K562 (cell line): ENCODE data around the gene GPR37L1. TPM values are rescaled to one million over a fixed set of nuclear protein-coding genes. Genes with fewer than 3 reads are reported as not detected.

Experiments used
- ARHGAP35 ChIP-seq: fragments of 450-650 bp; IDR thresholded peaks from 2 replicates; pipeline ENCODE4 v1.6.1; 2018; ENCODE audit not compliant: partially characterized antibody
- BCL6 ChIP-seq: fragments of 250-450 bp; sonication (Bioruptor Pico); IDR thresholded peaks from 2 replicates; pipeline ENCODE4 v1.4.0; 2020
- BRF2 ChIP-seq: IDR thresholded peaks from 3 replicates; pipeline ENCODE4 v1.6.1; 2011; ENCODE audit warnings: borderline replicate concordance, mild to moderate bottlenecking; ENCODE audit not compliant: insufficient read length, insufficient read depth
- CBFA2T2 ChIP-seq: fragments of 450-650 bp; conservative IDR thresholded peaks from 2 replicates; pipeline ENCODE4 v1.6.1; 2017; ENCODE audit warnings: mild to moderate bottlenecking
- CBFA2T3 ChIP-seq: fragments of 450-650 bp; IDR thresholded peaks from 2 replicates; pipeline ENCODE4 v1.6.1; 2017
- CBX5 ChIP-seq: IDR thresholded peaks from 2 replicates; pipeline ENCODE4 v1.6.1; 2014; ENCODE audit warnings: low read depth, borderline replicate concordance
- CHD2 ChIP-seq: IDR thresholded peaks from 2 replicates; pipeline ENCODE4 v1.6.1; 2011; ENCODE audit warnings: low read depth, low read length
- DIDO1 ChIP-seq: fragments of 450-650 bp; IDR thresholded peaks from 2 replicates; pipeline ENCODE4 v1.6.1; 2016; ENCODE audit warnings: low read depth, missing biosample characterization, missing genetic modification characterization
- E2F5 ChIP-seq: sonication (generic); formaldehyde crosslinking; IDR thresholded peaks from 2 replicates; pipeline ENCODE4 v1.8.0; 2022; ENCODE audit warnings: mild to moderate bottlenecking, missing genetic modification reagents
- EP300 ChIP-seq: IDR thresholded peaks from 2 replicates; pipeline ENCODE4 v1.6.1; 2012; ENCODE audit warnings: low read length, improper control_type of control experiment
- HIVEP1 ChIP-seq: fragments of 250-450 bp; sonication (Bioruptor Pico); IDR thresholded peaks from 2 replicates; pipeline ENCODE4 v1.4.0; 2020; ENCODE audit warnings: mild to moderate bottlenecking
- KAT8 ChIP-seq: fragments of 450-650 bp; IDR thresholded peaks from 2 replicates; pipeline ENCODE4 v1.6.1; 2016; ENCODE audit warnings: low read depth, mild to moderate bottlenecking
- KLF6 ChIP-seq: fragments of 250-450 bp; sonication (Bioruptor Pico); IDR thresholded peaks from 2 replicates; pipeline ENCODE4 v1.4.0; 2020; ENCODE audit warnings: mild to moderate bottlenecking, moderate library complexity, borderline replicate concordance
- PHF8 ChIP-seq: fragments of 200-600 bp; sonication (generic); IDR thresholded peaks from 2 replicates; pipeline ENCODE4 v1.6.1; 2012; ENCODE audit warnings: mixed run types, mild to moderate bottlenecking, inconsistent platforms, low read length, moderate library complexity, borderline replicate concordance
- RHOXF2B ChIP-seq: fragments of 250-450 bp; sonication (Bioruptor Pico); conservative IDR thresholded peaks from 2 replicates; pipeline ENCODE4 v1.5.1; 2021
- SNAPC5 ChIP-seq: fragments of 250-450 bp; sonication (Bioruptor Pico); IDR thresholded peaks from 2 replicates; pipeline ENCODE4 v1.8.0; 2021; ENCODE audit warnings: moderate library complexity, mild to moderate bottlenecking, inconsistent platforms
- TAF7 ChIP-seq: fragments of 450-650 bp; IDR thresholded peaks from 2 replicates; pipeline ENCODE4 v1.6.1; 2016; ENCODE audit warnings: missing genetic modification characterization, missing compliant biosample characterization
- ZBTB7A ChIP-seq: IDR thresholded peaks from 2 replicates; pipeline ENCODE4 v1.6.1; 2011; ENCODE audit warnings: low read depth, mild to moderate bottlenecking, low read length, moderate library complexity, borderline replicate concordance; ENCODE audit not compliant: control insufficient read depth
- ZKSCAN8 ChIP-seq: fragments of 200-800 bp; sonication (Bioruptor generic); IDR thresholded peaks from 2 replicates; pipeline ENCODE4 v1.6.1; 2016; ENCODE audit warnings: missing genetic modification characterization, missing compliant biosample characterization
- ZNF23 ChIP-seq: fragments of 250-450 bp; sonication (Bioruptor Pico); IDR thresholded peaks from 2 replicates; pipeline ENCODE4 v1.4.0; 2020; ENCODE audit warnings: mild to moderate bottlenecking
- ZNF253 ChIP-seq: fragments of 250-450 bp; sonication (Bioruptor Pico); conservative IDR thresholded peaks from 2 replicates; pipeline ENCODE4 v1.6.1; 2021; ENCODE audit warnings: mild to moderate bottlenecking
- ZNF609 ChIP-seq: sonication (generic); formaldehyde crosslinking; IDR thresholded peaks from 2 replicates; pipeline ENCODE4 v1.8.1; 2023; ENCODE audit warnings: missing genetic modification reagents, mild to moderate bottlenecking, borderline replicate concordance
- ZNF79 ChIP-seq: fragments of 250-450 bp; sonication (Bioruptor Pico); IDR thresholded peaks from 2 replicates; pipeline ENCODE4 v1.4.0; 2020; ENCODE audit warnings: low read depth, mild to moderate bottlenecking, moderate library complexity
- polyA plus RNA-seq, 8 experiments: library from polyadenylated mRNA; depleted of rRNA in 4 of 8; stranded (reverse) in 5 of 8; unstranded in 3 of 8; fragments of >200 nt; fragmentation: Nextera tagmentation in 2 of 8; fragmentation: Illumina TruSeq in 1 of 8; extraction: Ambion mirVana in 2 of 8; extraction: Trizol in 1 of 8; gene quantifications; 2 replicates each; pipeline versions ENCODE4 v1.2.1 to v1.2.3, GENCODE V29; 2011 to 2014; ENCODE audit warnings: inconsistent platforms in 1 of 8, missing spikeins in 1 of 8
- total RNA-seq, 7 experiments: library from RNA; depleted of rRNA in 6 of 7; stranded (reverse); fragments of >200 nt in 6 of 7; fragmentation: Illumina TruSeq in 2 of 7; extraction: Trizol in 2 of 7; gene quantifications; 2 replicates each; pipeline versions ENCODE4 v1.2.1 to v1.2.3, GENCODE V29; 2011 to 2021; ENCODE audit warnings: low replicate concordance in 1 of 7

Gene GPR37L1
- total and polyA plus RNA-seq, 9 of the 15 experiments (the other 6 are each of a cell fraction or from before 2014, with no cell fraction given), result not detected

GRCh38 chr1:202162418-202163280 lies 39.9 kb downstream of the GPR37L1 start (continued):
- TF ChIP-seq ZBTB7A, result peak; percentile 12; the same call in 1 of the 2 replicates
- TF ChIP-seq ZNF609, result no peak
- TF ChIP-seq CBFA2T3, result no peak
- no peak for TF ChIP-seq DIDO1
- no peak for TF ChIP-seq KAT8
- TF ChIP-seq KLF6 (CRISPR knock-in tag), result 0 out of 2 replicates have a peak, but pooled peaks have one; percentile 27
- TF ChIP-seq CBFA2T2, result no peak
- no peak for TF ChIP-seq BCL6 (CRISPR knock-in tag)
- no peak for TF ChIP-seq ZNF79 (CRISPR knock-in tag)
- no peak for TF ChIP-seq ZNF253 (CRISPR knock-in tag)
- no peak for TF ChIP-seq HIVEP1 (CRISPR knock-in tag)
- no peak for TF ChIP-seq CBX5
- TF ChIP-seq RHOXF2B, result peak; percentile 80; the same call in 1 of the 2 replicates
- no peak for TF ChIP-seq SNAPC5
- TF ChIP-seq EP300, result no peak; the same call in 1 of the 2 replicates
- TF ChIP-seq PHF8, result peak; percentile 34; the same call in 1 of the 2 replicates
- TF ChIP-seq ZKSCAN8 (CRISPR knock-in tag), result no peak
- no peak; the same call in 1 of the 2 replicates for TF ChIP-seq CHD2
- TF ChIP-seq TAF7 (tag), result no peak
- TF ChIP-seq BRF2, result no peak
- TF ChIP-seq ARHGAP35, result no peak
- TF ChIP-seq ZNF23 (CRISPR knock-in tag), result no peak
- TF ChIP-seq E2F5, result no peak
